K562 (cell line): Measurements from ENCODE around the gene TBC1D17. TPM values are rescaled to one million over a fixed set of nuclear protein-coding genes. Genes with fewer than 3 reads are reported as not detected.
"Not testable (repeated sequence)": the region's sequence is repeated elsewhere in the genome, so short reads cannot be mapped to it uniquely, and the experiment has no call there.

Experiments
- ATAC-seq: fragments of 200-7000 bp; cut with Tn5 transposase; 3 replicates; pipeline ENCODE4 v1.9.1; 2020; ENCODE audit warnings: moderate library complexity
- BruUV-seq: library from RNA; stranded (reverse); fragments of 400-500 nt; replicated peaks from 2 replicates; lab custom pipeline; 2021; lab: Mats Ljungman, UMichigan
- CTCF ChIA-PET: fragments of 300-600 bp; formaldehyde crosslinking; extraction: SDS; loops from one replicate; lab custom pipeline; 2021; ENCODE audit warnings: low intra/inter-chr PET ratio; lab: Yijun Ruan, JAX
- POLR2A ChIA-PET: fragments of 300-600, 350-650 bp; sonication (Branson Sonifier 250); formaldehyde crosslinking; extraction: SDS; loops from one replicate; lab custom pipeline; 2021; ENCODE audit warnings: antibody characterized with exemption, inconsistent platforms; lab: Yijun Ruan, JAX
- DNase-seq, 4 experiments: peaks; one replicate each; pipeline versions ENCODE4 v3.0.0 to v3.0.0-alpha.2; 2011 to 2018; ENCODE audit warnings: low spot score in 3 of 4, mixed read lengths in 3 of 4; ENCODE audit errors: extremely low read depth in 1 of 4
- FAIRE-seq: peaks from 2 replicates; lab custom pipeline; 2011; peaks lifted over from hg19 to GRCh38; lab: Jason Lieb, UNC
- H2AFZ ChIP-seq: 2 replicates; pipeline ENCODE4 v1.6.0; 2011; ENCODE audit warnings: low read depth, low read length, control low read depth, inconsistent platforms
- H3K27ac ChIP-seq: fragments of 200-600 bp; 3 replicates; pipeline ENCODE4 v1.8.0; 2011; ENCODE audit warnings: low read depth, mild to moderate bottlenecking, control low read depth, inconsistent platforms, low read length, moderate library complexity, mixed read lengths; ENCODE audit errors: extremely low read depth
- H3K27me3 ChIP-seq, 2 experiments: fragments of 300-600 bp in 1 of 2; 2 replicates in 1 of 2; 3 replicates in 1 of 2; pipeline versions ENCODE4 v1.6.0 to v1.8.0; 2011; ENCODE audit warnings: inconsistent platforms in 2 of 2, low read length in 2 of 2, mild to moderate bottlenecking in 1 of 2, mixed read lengths in 1 of 2, moderate library complexity in 1 of 2; ENCODE audit not compliant: control insufficient read depth in 2 of 2, insufficient read depth in 2 of 2
- H3K36me3 ChIP-seq: fragments of 300-600 bp; 3 replicates; pipeline ENCODE4 v1.8.0; 2011; ENCODE audit warnings: mild to moderate bottlenecking, low read length, inconsistent platforms; ENCODE audit not compliant: control insufficient read depth, insufficient read depth
- H3K4me1 ChIP-seq, 2 experiments: fragments of 200-600 bp in 1 of 2; replicated peaks in 1 of 2; 2 replicates in 1 of 2; 3 replicates in 1 of 2; pipeline versions ENCODE4 v1.5.1 to v1.8.0; 2011; ENCODE audit warnings: inconsistent platforms in 2 of 2, low read length in 2 of 2, mild to moderate bottlenecking in 1 of 2, mixed read lengths in 1 of 2, moderate library complexity in 1 of 2; ENCODE audit not compliant: control insufficient read depth in 2 of 2, insufficient read depth in 2 of 2
- H3K4me2 ChIP-seq: 2 replicates; pipeline ENCODE4 v1.6.1; 2011; ENCODE audit warnings: low read length, control low read depth, inconsistent platforms, mixed read lengths; ENCODE audit not compliant: insufficient read depth
- H3K4me3 ChIP-seq: fragments of 200-600 bp; sonication (generic), shearing (Covaris generic); 2 replicates; pipeline ENCODE4 v1.5.1; 2016; ENCODE audit warnings: control low read depth, inconsistent platforms
- H3K79me2 ChIP-seq: fragments of 200-600 bp; 3 replicates; pipeline ENCODE4 v1.8.0; 2011; ENCODE audit warnings: low read length, inconsistent platforms; ENCODE audit not compliant: control insufficient read depth, insufficient read depth
- H3K9ac ChIP-seq, 2 experiments: 2 replicates each; pipeline versions ENCODE4 v1.6.0 to v1.6.1; 2011; ENCODE audit warnings: low read depth in 2 of 2, low read length in 2 of 2, control low read depth in 1 of 2, inconsistent platforms in 1 of 2, mild to moderate bottlenecking in 1 of 2, mixed read lengths in 1 of 2; ENCODE audit not compliant: insufficient read depth in 1 of 2
- H3K9me1 ChIP-seq: one replicate; pipeline ENCODE4 v1.6.0; 2011; ENCODE audit warnings: inconsistent platforms, mild to moderate bottlenecking, low read length, moderate library complexity; ENCODE audit not compliant: control insufficient read depth, insufficient read depth
- H3K9me3 ChIP-seq: replicated peaks from 2 replicates; pipeline ENCODE4 v1.5.1; 2011; ENCODE audit warnings: low read depth, low read length, inconsistent platforms; ENCODE audit not compliant: control insufficient read depth, insufficient read depth
- H4K20me1 ChIP-seq: replicated peaks from 2 replicates; pipeline ENCODE4 v1.6.1; 2011; ENCODE audit warnings: low read length, inconsistent platforms, mixed read lengths; ENCODE audit not compliant: control insufficient read depth, insufficient read depth
- ESRRA ChIP-seq: fragments of 450-650 bp; IDR thresholded peaks from 2 replicates; pipeline ENCODE4 v1.6.1; 2014; ENCODE audit warnings: low read depth, mild to moderate bottlenecking, moderate library complexity, borderline replicate concordance
- KAT7 ChIP-seq: sonication (generic); formaldehyde crosslinking; IDR thresholded peaks from 2 replicates; pipeline ENCODE4 v1.8.0; 2022; ENCODE audit warnings: missing genetic modification reagents, mild to moderate bottlenecking, borderline replicate concordance
- NFXL1 ChIP-seq: fragments of 450-650 bp; formaldehyde crosslinking; IDR thresholded peaks from 2 replicates; pipeline ENCODE4 v1.4.0; 2021; ENCODE audit warnings: mild to moderate bottlenecking
- ZBTB2 ChIP-seq: fragments of 450-650 bp; IDR thresholded peaks from 2 replicates; pipeline ENCODE4 v1.6.1; 2016; ENCODE audit warnings: antibody characterized with exemption
- WGBS: fragments of 100-300 bp; shearing (Covaris generic); methylation state at CpG from one replicate; pipeline ENCODE4 v1.1.6; 2016; ENCODE audit warnings: low coverage, mixed read lengths; ENCODE audit not compliant: insufficient coverage; ENCODE audit errors: missing lambda C conversion rate; 5-methylcytosine and 5-hydroxymethylcytosine counted together
- in situ Hi-C: fragments of 300-500 bp; cut with MboI; formaldehyde crosslinking; loops from 4 replicates; pipeline ENCODE4 v1.15.0; 2018; ENCODE audit warnings: inconsistent platforms, mixed read lengths
- intact Hi-C: fragments of 100-400 bp; cut with micrococcal nuclease; formaldehyde crosslinking; loops from 2 replicates; pipeline ENCODE4 v1.14.2; 2022
- polyA plus RNA-seq, 8 experiments: library from polyadenylated mRNA; depleted of rRNA in 4 of 8; stranded (reverse) in 5 of 8; unstranded in 3 of 8; fragments of >200 nt; fragmentation: Nextera tagmentation in 2 of 8; fragmentation: Illumina TruSeq in 1 of 8; extraction: Ambion mirVana in 2 of 8; extraction: Trizol in 1 of 8; gene quantifications; 2 replicates each; pipeline versions ENCODE4 v1.2.1 to v1.2.3, GENCODE V29; 2011 to 2014; ENCODE audit warnings: inconsistent platforms in 1 of 8, missing spikeins in 1 of 8
- total RNA-seq, 7 experiments: library from RNA; depleted of rRNA in 6 of 7; stranded (reverse); fragments of >200 nt in 6 of 7; fragmentation: Illumina TruSeq in 2 of 7; extraction: Trizol in 2 of 7; gene quantifications; 2 replicates each; pipeline versions ENCODE4 v1.2.1 to v1.2.3, GENCODE V29; 2011 to 2021; ENCODE audit warnings: low replicate concordance in 1 of 7

Gene TBC1D17
- total and polyA plus RNA-seq, 9 of the 15 experiments (the other 6 are each of a cell fraction or from before 2014, with no cell fraction given) = 0.42 to 16.0 (median 3.8) TPM

- H2AFZ ChIP-seq, CTCF ChIA-PET, in situ Hi-C loops, H3K9me3 ChIP-seq, BruUV-seq, H3K4me3 ChIP-seq, H3K27me3 ChIP-seq, FAIRE-seq, DNase-seq, H3K9me1 ChIP-seq, ATAC-seq: not testable (repeated sequence)
- Histone ChIP-seq H3K79me2 (peaks cover 99% of the 10 kb centered on the region), H3K4me1 (peaks cover 30 to 69% of the 10 kb centered on the region in 2 experiments), H3K36me3 (peaks cover 79% of the 10 kb centered on the region), H3K4me2 (peak overlapping the region; percentile 20; the same call in 1 of the 2 replicates), H3K27ac (peak overlapping the region; percentile 70; the same call in 2 of the 3 replicates), H3K9ac (peak overlapping the region; percentile 58 to 82; a peak in 3 of 4 replicates), H4K20me1 (peaks cover 18% of the 10 kb centered on the region)
- 91% methylated on average over 13 of the region's 13 CpGs for WGBS
- TF ChIP-seq KAT7 (CRISPR knock-in tag) (0 out of 2 replicates have a peak, but pooled peaks have one; percentile 53), NFXL1 (0 out of 2 replicates have a peak, but pooled peaks have one; percentile 14)
- intact Hi-C loops = loop anchor here (5.0 kb wide), 1 partner anchor 58 kb away; the partner anchor contains the start of gene PNKP
- POLR2A ChIA-PET = interaction anchor here (0.6 to 1.0 kb wide), 2 partner anchors 14 to 98 kb away, joined by 3 to 6 read pairs; no protein-coding TSS in a partner anchor
Measured at GRCh38 chr19:49924881-49925210, 47.3 kb downstream of the TBC1D17 start.

- peak overlapping the region; percentile 29; the same call in 1 of the 3 replicates for H3K27ac ChIP-seq
- intact Hi-C loops = loop anchor here (5.0 kb wide), 1 partner anchor 58 kb away; the partner anchor contains the start of gene PNKP
- no peak overlapping the region for H2AFZ ChIP-seq
- peaks cover 9% of the 10 kb centered on the region for H3K9me1 ChIP-seq
- TF ChIP-seq ESRRA (0 out of 2 replicates have a peak, but pooled peaks have one; percentile 12), ZBTB2 (no peak)
- DNase-seq (peak in 1 of 4 experiments; percentile 1), ATAC-seq (no peak), FAIRE-seq (no peak)
- 98% methylated on average over 5 of the region's 5 CpGs for WGBS
- peaks cover 75% of the 10 kb centered on the region for H3K36me3 ChIP-seq
- H3K4me2 ChIP-seq = no peak overlapping the region
- H4K20me1 ChIP-seq = peaks cover 21% of the 10 kb centered on the region
- no peak overlapping the region for H3K4me3 ChIP-seq
- no peaks in the 10 kb centered on the region for H3K9me3 ChIP-seq
- no peaks in the 10 kb centered on the region for H3K27me3 ChIP-seq
- in situ Hi-C loops = no loop called here
- H3K4me1 ChIP-seq = peaks cover 31 to 68% of the 10 kb centered on the region in 2 experiments
- ChIA-PET POLR2A (no interaction called here), CTCF (no interaction called here)
- H3K79me2 ChIP-seq = peaks cover 99% of the 10 kb centered on the region
- no peak overlapping the region for H3K9ac ChIP-seq
- no TSS peak for BruUV-seq
Measured at GRCh38 chr19:49925486-49925885, 48.0 kb downstream of the TBC1D17 start.
